Kidney (tissue), 14 donors: Measurements from ENCODE around the gene SUGCT. TPM values are rescaled to one million over a fixed set of nuclear protein-coding genes. Genes with fewer than 3 reads are reported as not detected.

Experiments
- DNase-seq, 5 donors: peaks; one replicate each; pipeline ENCODE4 v3.0.0-alpha.2; 2013 to 2020
- FAIRE-seq: peaks from 2 replicates; lab custom pipeline; 2012; peaks lifted over from hg19 to GRCh38; lab: Jason Lieb, UNC
- H3K27ac ChIP-seq, 2 donors: one replicate each; pipeline ENCODE4 v1.7.0; 2013; ENCODE audit warnings: low read depth in 2 of 2, low read length in 2 of 2, inconsistent platforms in 1 of 2
- H3K27me3 ChIP-seq: one replicate; pipeline ENCODE4 v1.7.1; 2013; ENCODE audit warnings: low read length, inconsistent platforms; ENCODE audit not compliant: control insufficient read depth, insufficient read depth
- H3K36me3 ChIP-seq, 3 donors: one replicate each; pipeline versions ENCODE4 v1.7.0 to v1.7.1; 2013; ENCODE audit warnings: low read length in 3 of 3, control low read depth in 1 of 3, inconsistent platforms in 1 of 3; ENCODE audit not compliant: insufficient read depth in 3 of 3, control insufficient read depth in 2 of 3
- H3K4me1 ChIP-seq, 3 donors: one replicate each; pipeline versions ENCODE4 v1.7.0 to v1.7.1; 2013; ENCODE audit warnings: low read length in 3 of 3, inconsistent platforms in 1 of 3, low read depth in 1 of 3; ENCODE audit not compliant: control insufficient read depth in 2 of 3, insufficient read depth in 2 of 3
- H3K4me3 ChIP-seq, 3 donors: one replicate each; pipeline versions ENCODE4 v1.7.0 to v1.8.1; 2013; ENCODE audit warnings: low read length in 3 of 3, control low read depth in 1 of 3, inconsistent platforms in 1 of 3
- H3K9ac ChIP-seq, 3 donors: one replicate each; pipeline versions ENCODE4 v1.7.0 to v1.7.1; 2013; ENCODE audit warnings: low read length in 3 of 3, control low read depth in 1 of 3, inconsistent platforms in 1 of 3
- H3K9me3 ChIP-seq, 3 donors: one replicate each; pipeline versions ENCODE4 v1.7.0 to v1.7.1; 2013; ENCODE audit warnings: low read length in 3 of 3, control low read depth in 1 of 3, inconsistent platforms in 1 of 3; ENCODE audit not compliant: control insufficient read depth in 2 of 3, insufficient read depth in 1 of 3
- CTCF ChIP-seq: IDR thresholded peaks from 3 replicates; pipeline ENCODE4 v1.5.1; 2012; ENCODE audit warnings: mild to moderate bottlenecking, moderate library complexity, borderline replicate concordance; ENCODE audit not compliant: insufficient read depth; ENCODE audit errors: extremely low read depth
- intact Hi-C: fragments of 100-400 bp; cut with DNase I; formaldehyde crosslinking; loops from one replicate; pipeline ENCODE4 v1.11.1; 2022
- polyA plus RNA-seq: library from polyadenylated mRNA; stranded (reverse); fragments of 350-450 nt; fragmentation: Illumina TruSeq; extraction: RNeasy Lipid Tissue Mini Kit (QIAGEN cat#74804); gene quantifications from one replicate; pipeline ENCODE4 v1.2.3, GENCODE V29; 2014; ENCODE audit warnings: low read depth, low replicate concordance; ENCODE audit not compliant: insufficient read depth
- total RNA-seq: library from RNA; stranded (reverse); fragmentation: NEBNext Ultra II Directional; extraction: Animal tissue kit (Norgen Biotek cat#: 25700); gene quantifications from one replicate; pipeline ENCODE4 v1.2.1, GENCODE V29; 2021
- donor health status: control.
- donor health status: control.
- donor health status: control.
- donor health status: control.
- donor health status: control.
- donor health status: DM: yes; HTN: yes; CAD: no.
- donor health status: Normal renal cell carcinoma (clear cell type).

The SUGCT gene
- total and polyA plus RNA-seq, 2 donors from 2014 or later: 7.6 to 45.1 TPM

GRCh38 chr7:40810274-40810673 lies 675.5 kb downstream of the SUGCT start:
- Histone ChIP-seq H3K36me3 (no peaks in the 10 kb centered on the region), H3K4me1 (no peaks in the 10 kb centered on the region), H3K9me3 (peaks cover 0 to 8% (median 0%) of the 10 kb centered on the region in 3 donors), H3K27me3 (no peaks in the 10 kb centered on the region), H3K27ac (no peak overlapping the region), H3K9ac (no peak overlapping the region), H3K4me3 (no peak overlapping the region)
- no peak for FAIRE-seq
- no peak for DNase-seq
- intact Hi-C loops: no loop called here
- no peak for TF ChIP-seq CTCF

GRCh38 chr7:40811666-40812065 lies 676.9 kb downstream of the SUGCT start:
- H3K9me3 ChIP-seq: peaks cover 0 to 8% (median 0%) of the 10 kb centered on the region in 3 donors
- no peak overlapping the region for H3K27ac ChIP-seq
- no peak overlapping the region for H3K9ac ChIP-seq
- no peak for FAIRE-seq
- no peak for DNase-seq
- no peaks in the 10 kb centered on the region for H3K36me3 ChIP-seq
- no peak for TF ChIP-seq CTCF
- intact Hi-C loops: no loop called here
- H3K4me1 ChIP-seq: no peaks in the 10 kb centered on the region
- no peak overlapping the region for H3K4me3 ChIP-seq
- H3K27me3 ChIP-seq: no peaks in the 10 kb centered on the region

- no peak overlapping the region for H3K27ac ChIP-seq
- H3K9me3 ChIP-seq: peaks cover 0 to 8% (median 0%) of the 10 kb centered on the region in 3 donors
- no peak overlapping the region for H3K4me3 ChIP-seq
- no peaks in the 10 kb centered on the region for H3K27me3 ChIP-seq
- FAIRE-seq (no peak), DNase-seq (peak in 1 of 5 donors; percentile 61)
- H3K4me1 ChIP-seq: no peaks in the 10 kb centered on the region
- H3K9ac ChIP-seq: no peak overlapping the region
- H3K36me3 ChIP-seq: no peaks in the 10 kb centered on the region
- intact Hi-C loops: no loop called here
- TF ChIP-seq CTCF: no peak
Measured at GRCh38 chr7:40815022-40815421, 680.2 kb downstream of the SUGCT start.

GRCh38 chr7:40815512-40815911 lies 680.7 kb downstream of the SUGCT start:
- DNase-seq (no peak), FAIRE-seq (no peak)
- Histone ChIP-seq H3K9me3 (peaks cover 0 to 8% (median 0%) of the 10 kb centered on the region in 3 donors), H3K4me1 (no peaks in the 10 kb centered on the region), H3K27me3 (no peaks in the 10 kb centered on the region), H3K27ac (no peak overlapping the region), H3K36me3 (no peaks in the 10 kb centered on the region), H3K4me3 (no peak overlapping the region), H3K9ac (no peak overlapping the region)
- intact Hi-C loops: no loop called here
- TF ChIP-seq CTCF: no peak
